Loucy (cell line): ENCODE measurements around the gene IFT27.

Experiments used
- CTCF ChIP-seq: fragments of 200-600 bp; sonication (generic); conservative IDR thresholded peaks from 2 replicates; pipeline ENCODE4 v1.5.1; 2014; ENCODE audit warnings: mild to moderate bottlenecking, antibody characterized with exemption, low read length
- EZH2phosphoT487 ChIP-seq: fragments of 200-600 bp; IDR thresholded peaks from 2 replicates; pipeline ENCODE4 v1.6.1; 2018; ENCODE audit warnings: antibody characterized with exemption, mild to moderate bottlenecking, moderate library complexity, borderline replicate concordance

DNA sequence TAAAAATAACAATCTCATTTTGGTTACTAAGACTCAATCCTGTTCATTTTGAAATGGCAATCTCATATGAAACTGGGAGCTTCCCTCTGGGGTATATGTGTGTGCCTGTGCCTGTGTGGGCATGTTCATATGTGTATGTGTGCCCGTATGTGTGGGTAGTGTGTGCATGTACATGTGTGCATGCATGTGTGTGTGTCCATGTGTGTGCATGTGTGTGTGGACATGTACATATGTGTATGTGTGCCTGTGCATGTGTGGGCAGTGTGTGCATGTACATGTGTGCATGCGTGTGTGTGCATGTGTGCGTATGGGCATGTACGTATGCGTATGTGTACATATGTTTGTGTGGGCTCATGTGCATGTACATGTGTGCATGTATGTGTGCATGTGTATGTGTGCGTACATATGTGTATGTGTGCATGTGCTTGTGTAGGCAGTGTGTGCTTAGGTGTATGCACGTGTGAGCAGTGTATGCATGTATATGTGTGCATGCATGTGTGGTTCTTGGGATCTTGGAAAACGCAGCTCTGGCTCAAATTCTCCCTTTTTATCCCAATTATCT is 47.9 kb downstream of the IFT27 start:
- TF ChIP-seq CTCF (no peak), EZH2phosphoT487 (no peak)
